HG03469 (cell line): ENCODE data around the gene MAGI2.

ENCODE experiments used
- ATAC-seq: cut with Tn5 transposase; IDR thresholded peaks from one replicate; pipeline ENCODE4 v1.9.1; 2021; ENCODE audit warnings: mild to moderate bottlenecking, moderate library complexity, moderate number of reproducible peaks; ENCODE audit not compliant: unreplicated experiment

Gene MAGI2

GRCh38 chr7:79453558-79454360 is at the start of gene MAGI2:
Gene MAGI2 (minus strand): TSS chr7:79453667. CDS start chr7:79453320, 347 bp downstream.
- ATAC-seq: no peak

GRCh38 chr7:79502151-79502550 is 48.7 kb upstream of the MAGI2 start:
- no peak for ATAC-seq

DNA sequence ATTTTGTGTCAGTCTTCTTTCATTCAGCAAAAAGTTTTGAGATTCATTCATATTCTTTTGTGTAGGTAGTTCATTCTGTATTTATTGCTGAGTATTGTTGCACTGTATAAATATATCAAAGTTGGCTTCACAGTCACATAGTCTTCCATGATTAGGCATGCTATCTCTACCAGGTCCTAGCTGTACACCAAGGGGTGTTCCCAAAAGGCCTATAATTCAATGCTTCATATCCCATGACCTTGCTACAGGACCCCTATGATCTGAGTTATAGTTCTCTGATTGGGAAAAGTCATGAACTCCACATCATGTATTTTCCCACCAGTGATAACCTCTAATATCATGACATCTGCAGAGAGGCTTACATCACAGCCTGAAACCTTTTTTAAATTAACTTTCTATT is 47.3 kb upstream of the MAGI2 start:
- ATAC-seq: no peak

DNA sequence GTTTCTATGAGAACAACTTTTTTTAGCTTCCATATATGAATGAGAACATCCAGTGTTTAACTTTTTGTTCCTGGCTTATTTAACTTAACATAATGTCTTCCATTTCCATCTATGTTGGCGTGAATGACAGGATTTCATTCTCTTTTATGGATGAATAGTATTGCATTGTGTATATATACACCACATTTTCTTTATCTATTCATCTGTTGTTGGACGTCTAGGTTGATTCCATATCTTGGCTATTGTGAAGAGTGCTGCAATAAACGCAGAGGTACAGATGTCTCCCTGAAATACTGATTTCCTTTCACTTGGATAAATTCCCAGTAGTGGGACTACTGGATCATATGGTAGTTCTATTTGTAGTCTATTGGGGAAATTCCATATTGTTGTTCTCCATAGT is 44.3 kb upstream of the MAGI2 start:
- ATAC-seq: no peak

DNA sequence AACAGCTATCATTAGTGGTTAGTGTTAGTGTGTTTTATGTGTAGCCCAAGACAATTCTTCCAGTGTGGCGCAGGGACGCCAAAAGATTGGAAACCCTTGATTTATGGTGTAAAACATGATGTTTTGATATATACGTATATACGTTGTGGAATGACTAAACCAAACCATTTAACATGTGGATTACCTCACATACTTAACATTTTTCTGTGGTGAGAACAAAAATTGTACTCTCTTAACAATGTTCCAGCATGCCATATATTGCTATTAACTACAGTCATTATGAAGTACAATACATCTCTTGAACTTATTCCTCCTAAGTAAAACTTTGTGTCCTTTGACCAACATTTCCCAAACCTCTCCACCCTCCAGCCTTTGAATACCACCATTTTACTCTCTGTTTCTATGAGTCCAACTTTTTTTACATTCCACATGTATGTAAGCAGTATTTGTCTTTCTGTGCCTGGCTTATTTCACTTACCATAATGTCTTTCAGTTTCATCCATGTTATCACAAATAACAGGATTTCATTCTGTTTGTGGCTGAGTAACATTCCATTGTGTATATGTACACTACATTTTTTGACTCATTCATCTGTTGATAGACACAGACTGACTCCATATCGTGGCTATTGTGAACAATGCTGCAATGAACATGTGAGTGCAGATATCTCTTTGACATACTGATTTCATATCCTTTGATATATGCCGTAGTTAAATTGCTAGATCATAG is 42.2 kb upstream of the MAGI2 start:
- no peak for ATAC-seq

- ATAC-seq: no peak
Observed at GRCh38 chr7:79494046-79494445, 40.6 kb upstream of the MAGI2 start.

GRCh38 chr7:79489371-79489770 is 35.9 kb upstream of the MAGI2 start:
- no peak for ATAC-seq

DNA sequence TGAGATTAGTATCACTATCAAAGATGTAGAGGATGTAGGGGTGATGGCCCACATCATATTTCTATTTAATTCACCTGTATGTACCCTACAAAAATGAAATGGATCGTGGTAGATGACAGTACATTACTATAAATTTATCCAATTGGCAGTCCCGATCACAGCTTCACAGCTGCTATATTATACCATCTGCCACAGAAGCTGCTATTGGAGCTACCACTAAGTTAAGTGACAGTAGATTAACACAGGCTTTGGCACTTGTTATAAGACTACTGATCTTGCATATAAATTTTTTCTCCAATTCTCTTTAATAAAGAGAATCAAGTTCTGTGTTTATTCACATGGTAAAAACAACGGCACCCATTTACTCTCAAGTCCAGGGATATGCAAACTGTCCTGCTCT is 24.9 kb upstream of the MAGI2 start:
- ATAC-seq: no peak

GRCh38 chr7:79475455-79475854 is 22.0 kb upstream of the MAGI2 start:
- ATAC-seq: no peak

DNA sequence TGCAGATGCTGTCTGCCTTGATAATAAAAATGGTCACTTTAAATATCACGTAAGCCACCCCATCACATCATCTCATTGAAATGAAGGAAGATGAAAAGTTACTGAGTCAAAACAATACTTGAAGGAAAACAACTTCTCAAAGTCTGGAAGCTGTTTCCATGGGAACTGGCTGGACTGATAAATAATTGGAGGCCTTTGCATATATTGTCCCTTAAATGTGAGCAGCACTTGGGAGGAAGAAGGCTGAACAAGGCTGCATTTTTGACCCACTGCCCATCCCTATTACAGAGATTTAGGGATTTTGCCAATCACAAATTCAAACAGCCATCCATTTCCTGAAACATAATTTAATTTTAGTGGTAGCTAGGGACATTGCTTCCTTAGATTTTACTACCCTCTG is 18.2 kb upstream of the MAGI2 start:
- ATAC-seq: no peak

DNA sequence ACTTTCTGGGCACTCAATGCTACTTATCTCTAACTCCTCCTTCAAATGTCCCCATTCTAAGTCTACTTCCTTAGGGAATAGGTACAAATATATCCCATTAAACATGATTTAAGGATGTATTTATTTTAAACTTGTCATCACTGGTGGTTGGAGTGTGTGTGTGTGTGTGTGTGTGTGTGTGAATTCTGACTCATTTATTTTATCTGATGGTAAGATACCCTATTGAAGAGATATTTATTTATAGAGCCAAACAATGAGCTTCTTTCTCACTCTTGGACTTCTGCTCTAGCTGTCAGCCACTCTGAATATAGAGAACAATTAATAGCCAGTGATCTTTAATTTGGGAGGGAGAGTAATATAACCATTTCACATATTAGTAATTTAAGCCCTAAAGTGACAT is 17.8 kb upstream of the MAGI2 start:
- ATAC-seq: no peak

GRCh38 chr7:79465551-79465950 is 12.1 kb upstream of the MAGI2 start:
- ATAC-seq: no peak

DNA sequence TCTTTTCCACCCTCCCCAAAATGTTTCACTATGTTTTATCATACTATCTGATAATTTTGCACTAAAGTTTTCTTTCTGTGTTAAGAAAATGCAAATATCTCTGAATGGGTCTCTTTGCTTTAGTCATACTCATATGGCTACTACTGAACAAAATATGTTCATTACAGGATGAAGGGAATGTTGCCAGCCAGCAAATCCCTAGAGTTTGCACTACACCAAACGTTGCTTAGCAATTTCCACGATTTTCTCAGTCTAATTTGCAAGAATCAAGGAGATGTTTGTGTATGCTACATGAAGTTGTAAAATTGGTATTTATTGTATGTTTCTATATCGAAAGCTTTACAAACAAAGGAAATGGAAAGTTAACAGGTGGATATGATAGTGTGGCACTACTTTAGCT is 10.6 kb upstream of the MAGI2 start:
- no peak for ATAC-seq

DNA sequence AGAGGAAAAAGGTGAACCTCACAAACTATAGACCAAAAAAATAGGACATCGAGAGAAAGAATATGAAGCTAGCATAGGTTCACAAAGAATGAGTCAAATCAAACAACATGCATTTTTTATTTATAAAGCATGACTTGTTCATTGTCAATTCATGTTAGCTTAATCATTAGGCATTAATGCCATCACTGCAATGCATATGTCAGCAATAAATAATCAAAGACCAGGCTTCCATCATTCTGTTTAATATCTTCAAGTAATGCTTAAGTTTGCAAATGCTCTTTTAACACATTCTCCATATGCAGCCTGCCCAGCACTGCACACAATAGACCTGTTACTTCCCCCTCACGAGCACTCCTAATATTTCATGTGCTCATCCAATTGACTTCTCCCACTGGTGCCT is 8.9 kb upstream of the MAGI2 start:
- no peak for ATAC-seq

DNA sequence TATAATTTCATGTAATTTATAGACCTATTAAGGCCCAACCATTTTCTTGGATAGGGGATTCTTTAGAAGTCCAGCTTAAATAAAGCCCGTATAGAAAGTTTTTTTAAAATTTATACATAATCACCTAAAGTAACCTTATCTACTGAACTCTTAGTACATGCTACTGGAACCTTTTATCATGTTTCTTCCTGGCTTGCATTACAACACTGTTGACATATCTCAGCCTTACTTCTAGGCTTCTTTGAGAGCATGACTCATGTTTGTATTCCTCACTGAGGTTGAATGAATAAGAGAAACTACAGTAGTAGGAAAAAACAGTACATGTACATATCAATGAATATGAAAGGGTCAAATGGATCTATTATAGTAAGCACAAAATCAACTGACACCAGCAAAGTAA is 8.2 kb upstream of the MAGI2 start:
- no peak for ATAC-seq

- ATAC-seq: no peak
Observed at GRCh38 chr7:79459381-79459780, 5.9 kb upstream of the MAGI2 start.

DNA sequence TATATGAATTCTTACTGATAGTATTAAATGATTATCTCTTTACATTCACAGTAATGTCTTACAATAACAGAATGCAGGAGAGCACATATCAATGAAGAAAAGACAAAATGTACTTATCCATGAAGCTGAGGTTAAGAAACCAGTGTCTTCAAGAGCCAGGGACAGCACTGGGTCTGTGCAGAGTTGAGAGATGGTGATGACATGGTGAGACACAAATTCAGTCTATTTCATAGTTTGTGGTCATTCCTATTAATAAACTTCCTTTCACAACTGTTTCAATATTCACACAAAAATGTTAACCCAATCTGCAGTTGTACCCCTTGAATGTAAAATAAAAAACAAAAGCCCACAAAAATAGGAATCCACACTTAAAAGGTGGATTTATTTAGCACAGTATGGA is 5.3 kb upstream of the MAGI2 start:
- ATAC-seq: no peak

GRCh38 chr7:79455173-79455790 is 1.8 kb upstream of the MAGI2 start:
- no peak for ATAC-seq

- ATAC-seq: no peak
Observed at GRCh38 chr7:79454361-79454960, 994 bp upstream of the MAGI2 start.

DNA sequence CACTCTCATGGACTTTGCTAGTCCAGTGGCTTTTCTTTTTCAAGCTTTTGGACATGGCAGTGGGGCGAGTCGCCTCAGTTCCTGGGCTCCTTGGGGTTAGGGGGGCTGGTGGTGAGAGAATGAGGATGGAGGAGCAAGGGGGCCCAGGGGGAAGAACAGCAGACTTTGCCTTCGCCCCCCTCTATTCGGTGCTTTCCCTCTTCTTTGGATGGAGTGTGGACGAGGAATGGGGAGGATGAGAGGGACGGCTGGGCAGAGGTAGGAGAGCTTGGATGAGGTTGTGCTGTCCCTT is 255 bp downstream of the MAGI2 start:
- no peak for ATAC-seq

DNA sequence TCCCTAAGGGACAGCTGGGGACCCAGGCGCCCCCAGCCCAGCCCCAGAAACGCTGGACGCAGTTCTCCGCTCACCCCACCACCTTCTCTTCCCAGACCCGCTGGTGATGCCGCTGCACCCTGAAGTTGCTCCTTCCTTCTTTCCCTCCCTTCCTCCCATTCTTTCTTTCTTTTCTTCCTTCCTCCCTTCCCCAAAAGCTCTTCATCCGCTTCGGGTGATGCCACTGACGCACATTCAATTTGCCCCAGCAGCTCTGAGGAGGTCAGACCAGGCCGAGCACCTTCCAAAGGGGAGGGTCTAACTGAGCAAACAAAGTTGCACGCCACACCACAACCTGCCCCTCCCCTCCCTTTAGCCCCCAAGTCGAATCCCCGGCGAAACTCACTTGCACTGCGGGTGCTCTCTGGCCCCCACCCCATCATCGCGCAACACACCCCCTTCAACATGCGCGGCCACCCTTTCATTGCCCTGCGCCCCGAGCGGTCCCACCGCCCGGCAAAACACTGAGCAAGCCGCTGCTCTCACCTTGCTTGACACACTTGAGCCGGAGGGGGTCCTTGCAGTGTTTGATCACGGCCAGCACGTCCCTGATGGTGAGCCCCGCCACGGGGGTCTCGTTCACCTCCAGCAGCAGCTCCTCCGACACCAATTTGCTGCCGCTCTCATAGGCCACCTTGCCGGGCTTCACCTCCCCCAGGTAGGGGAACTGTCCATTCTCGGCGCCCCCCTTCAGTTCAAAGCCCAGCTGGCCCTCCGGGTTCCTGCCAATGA is 787 bp downstream of the MAGI2 start:
- ATAC-seq: no peak
